ENCODE results near the gene CFAP97D1. TPM values are rescaled to one million over a fixed set of nuclear protein-coding genes. Genes with fewer than 3 reads are reported as not detected.
"Not testable (repeated sequence)": the region's sequence is repeated elsewhere in the genome, so short reads cannot be mapped to it uniquely, and the experiment has no call there.

Gene CFAP97D1
- total and polyA plus RNA-seq, 2 donors = 0.11 TPM; not detected in 1

DNA sequence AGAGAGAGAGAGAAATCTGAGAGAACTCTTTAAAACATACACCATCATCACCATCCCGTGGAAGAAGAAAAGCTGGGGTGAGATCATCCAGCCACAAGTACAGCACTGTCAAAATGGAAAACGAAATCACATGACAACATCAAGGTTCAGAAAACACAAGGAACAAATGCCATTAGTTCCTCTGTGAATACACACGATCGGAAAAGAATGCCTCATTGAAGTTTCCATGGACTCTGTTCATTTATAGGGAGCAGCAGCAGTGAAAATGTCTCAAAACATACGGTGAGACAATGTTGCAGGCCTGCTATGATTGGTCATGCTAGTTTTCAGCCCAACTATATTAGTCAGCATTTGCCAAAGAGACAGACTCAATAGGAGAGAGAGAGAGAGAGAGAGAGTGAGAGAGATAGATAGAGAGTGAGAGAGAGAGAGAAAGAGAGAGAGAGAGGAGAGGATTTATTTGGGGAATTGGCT lies 4.4 kb downstream of the CFAP97D1 start:
- 94% methylated on average over 5 of the region's 5 CpGs for whole genome bisulfite sequencing
- Histone ChIP-seq H3K27ac (ENCODE audit: low read depth in 1 of 2, low read length in 1 of 2) (no peak overlapping the region), H3K4me3 (ENCODE audit: low read length in 2 of 2) (no peak overlapping the region), H3K27me3 (ENCODE audit: control insufficient read depth in 2 of 2, insufficient read depth in 1 of 2, low read length in 1 of 2) (peaks cover 17 to 33% of the 10 kb centered on the region in 2 donors), H3K36me3 (ENCODE audit: control insufficient read depth in 2 of 2, insufficient read depth in 2 of 2, low read length in 1 of 2) (no peaks in the 10 kb centered on the region), H3K4me1 (ENCODE audit: control insufficient read depth in 2 of 2, insufficient read depth in 2 of 2, low read length in 2 of 2) (peaks cover 0 to 2% of the 10 kb centered on the region in 2 donors), H3K9me3 (ENCODE audit: control insufficient read depth in 2 of 2, insufficient read depth in 1 of 2, low read length in 1 of 2) (no peaks in the 10 kb centered on the region)
- no peak for DNase-seq (ENCODE audit: low read depth in 6 of 9, low spot score in 9 of 9)

DNA sequence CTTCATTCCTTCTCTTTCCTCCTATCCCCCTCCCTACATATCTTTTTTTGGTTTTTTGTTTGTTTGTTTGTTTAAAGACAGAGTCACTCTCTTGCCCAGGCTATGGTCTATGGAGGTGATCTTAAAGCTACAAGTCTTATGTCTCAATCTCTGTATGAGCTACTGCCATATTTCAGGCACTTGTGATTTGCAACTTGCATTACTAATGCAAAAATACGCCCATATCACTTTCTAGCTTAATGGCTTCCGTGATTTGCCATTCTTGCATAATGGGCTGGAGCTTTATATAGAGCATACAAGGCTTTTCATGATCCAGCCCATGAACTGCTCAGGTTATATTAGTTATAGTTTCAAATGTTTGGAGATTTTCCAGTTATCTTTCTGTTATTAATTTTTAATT lies 7.5 kb downstream of the CFAP97D1 start:
- no peaks in the 10 kb centered on the region for H3K4me1 ChIP-seq (ENCODE audit: control insufficient read depth in 2 of 2, insufficient read depth in 2 of 2, low read length in 2 of 2)
- no peak overlapping the region for H3K27ac ChIP-seq (ENCODE audit: low read depth in 1 of 2, low read length in 1 of 2)
- DNase-seq (ENCODE audit: low read depth in 6 of 9, low spot score in 9 of 9) = no peak
- H3K27me3 ChIP-seq (ENCODE audit: control insufficient read depth in 2 of 2, insufficient read depth in 1 of 2, low read length in 1 of 2) = peaks cover 0 to 9% of the 10 kb centered on the region in 2 donors
- H3K4me3 ChIP-seq (ENCODE audit: low read length in 2 of 2) = no peak overlapping the region
- 95% methylated on average over 2 of the region's 2 CpGs for WGBS
- H3K36me3 ChIP-seq (ENCODE audit: control insufficient read depth in 2 of 2, insufficient read depth in 2 of 2, low read length in 1 of 2) = no peaks in the 10 kb centered on the region
- no peaks in the 10 kb centered on the region for H3K9me3 ChIP-seq (ENCODE audit: control insufficient read depth in 2 of 2, insufficient read depth in 1 of 2, low read length in 1 of 2)

DNA sequence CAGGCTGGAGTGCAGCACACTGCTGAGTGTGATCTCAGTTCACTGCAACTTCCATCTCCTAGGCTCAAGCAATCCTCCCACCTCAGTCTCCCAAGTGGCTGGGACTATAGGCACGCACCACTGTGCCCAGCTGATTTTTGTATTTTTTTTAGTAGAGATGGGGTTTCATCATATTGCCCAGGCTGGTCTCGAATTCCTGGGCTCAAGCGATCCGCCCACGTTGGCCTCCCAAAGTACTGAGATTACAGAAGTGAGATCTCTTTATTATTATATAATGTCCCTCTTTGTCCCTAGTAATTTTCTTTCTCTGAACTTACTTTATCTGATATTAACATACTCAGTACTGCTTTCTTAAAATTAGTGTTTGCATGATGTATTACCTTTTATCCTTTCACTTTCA lies 8.3 kb downstream of the CFAP97D1 start:
- no peak overlapping the region for H3K27ac ChIP-seq (ENCODE audit: low read depth in 1 of 2, low read length in 1 of 2)
- 92% methylated on average over 5 of the region's 5 CpGs for WGBS
- DNase-seq (ENCODE audit: low read depth in 6 of 9, low spot score in 9 of 9) = no peak

DNA sequence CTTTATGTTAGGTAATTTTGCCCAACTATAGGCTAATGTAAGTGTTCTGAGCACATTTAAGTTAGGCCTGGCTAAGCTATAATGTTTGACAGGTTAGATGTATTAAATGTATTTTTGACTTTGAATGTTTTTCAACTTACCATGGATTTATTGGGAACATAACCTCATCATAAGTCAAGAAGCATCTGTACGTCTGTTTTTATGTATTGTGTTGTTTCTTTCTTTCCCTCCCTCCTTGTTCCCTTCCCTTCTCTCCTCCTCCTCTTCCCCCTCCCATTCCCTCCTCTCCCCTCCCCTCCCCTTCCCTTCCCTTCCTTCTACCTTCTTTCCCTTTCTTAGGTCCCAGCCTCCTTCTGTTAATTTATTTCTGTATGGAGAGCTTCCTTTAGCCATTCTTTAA lies 9.2 kb downstream of the CFAP97D1 start:
- no peak for DNase-seq (ENCODE audit: low read depth in 6 of 9, low spot score in 9 of 9)
- 98% methylated on average over 1 of the region's 1 CpG for WGBS
- H3K9me3 ChIP-seq (ENCODE audit: control insufficient read depth in 2 of 2, insufficient read depth in 1 of 2, low read length in 1 of 2) = no peaks in the 10 kb centered on the region
- no peaks in the 10 kb centered on the region for H3K36me3 ChIP-seq (ENCODE audit: control insufficient read depth in 2 of 2, insufficient read depth in 2 of 2, low read length in 1 of 2)
- H3K4me1 ChIP-seq (ENCODE audit: control insufficient read depth in 2 of 2, insufficient read depth in 2 of 2, low read length in 2 of 2) = no peaks in the 10 kb centered on the region
- peaks cover 0 to 3% of the 10 kb centered on the region in 2 donors for H3K27me3 ChIP-seq (ENCODE audit: control insufficient read depth in 2 of 2, insufficient read depth in 1 of 2, low read length in 1 of 2)
- H3K27ac ChIP-seq (ENCODE audit: low read depth in 1 of 2, low read length in 1 of 2) = no peak overlapping the region
- no peak overlapping the region for H3K4me3 ChIP-seq (ENCODE audit: low read length in 2 of 2)

More for the DNA sequence above, 8.3 kb downstream of the CFAP97D1 start:
- no peaks in the 10 kb centered on the region for H3K9me3 ChIP-seq (ENCODE audit: control insufficient read depth in 2 of 2, insufficient read depth in 1 of 2, low read length in 1 of 2)
- H3K4me1 ChIP-seq (ENCODE audit: control insufficient read depth in 2 of 2, insufficient read depth in 2 of 2, low read length in 2 of 2) = no peaks in the 10 kb centered on the region
- H3K4me3 ChIP-seq (ENCODE audit: low read length in 2 of 2) = no peak overlapping the region
- no peaks in the 10 kb centered on the region for H3K36me3 ChIP-seq (ENCODE audit: control insufficient read depth in 2 of 2, insufficient read depth in 2 of 2, low read length in 1 of 2)
- H3K27me3 ChIP-seq (ENCODE audit: control insufficient read depth in 2 of 2, insufficient read depth in 1 of 2, low read length in 1 of 2) = peaks cover 0 to 5% of the 10 kb centered on the region in 2 donors

DNA sequence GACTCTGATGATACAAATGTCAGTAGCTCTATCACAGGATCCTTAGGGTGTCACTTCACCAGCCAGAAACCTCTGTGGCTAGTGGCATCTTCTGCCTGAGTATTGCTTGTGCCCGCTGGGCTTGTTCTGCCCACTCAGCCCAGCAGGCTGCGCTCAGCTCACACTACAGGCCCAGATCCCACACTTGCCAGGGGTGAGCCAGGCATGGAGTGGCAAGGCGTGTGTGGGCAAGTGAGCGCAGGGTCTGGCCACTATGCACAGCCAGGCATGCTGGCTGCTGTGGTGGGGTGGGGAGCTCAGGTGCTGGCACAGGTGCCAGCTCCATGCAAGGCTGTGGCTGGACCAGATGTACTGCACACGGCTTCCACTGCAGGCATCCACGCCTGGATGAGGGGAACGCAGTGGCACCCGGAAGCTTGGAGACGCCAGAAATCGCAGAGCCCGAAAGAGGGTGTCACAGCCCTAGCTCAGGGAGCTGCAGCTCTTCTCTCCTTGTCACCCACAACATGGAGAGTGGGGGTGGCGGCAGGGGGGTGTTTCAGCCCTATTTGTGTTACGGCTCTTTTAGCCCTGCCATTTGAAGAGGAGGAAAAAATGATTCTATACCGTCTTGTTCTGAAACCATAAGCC lies 10.2 kb downstream of the CFAP97D1 start:
- Histone ChIP-seq H3K27ac (ENCODE audit: low read depth in 1 of 2, low read length in 1 of 2) (no peak overlapping the region), H3K4me1 (ENCODE audit: control insufficient read depth in 2 of 2, insufficient read depth in 2 of 2, low read length in 2 of 2) (no peaks in the 10 kb centered on the region), H3K36me3 (ENCODE audit: control insufficient read depth in 2 of 2, insufficient read depth in 2 of 2, low read length in 1 of 2) (no peaks in the 10 kb centered on the region), H3K4me3 (ENCODE audit: low read length in 2 of 2) (no peak overlapping the region), H3K9me3 (ENCODE audit: control insufficient read depth in 2 of 2, insufficient read depth in 1 of 2, low read length in 1 of 2) (no peaks in the 10 kb centered on the region), H3K27me3 (ENCODE audit: control insufficient read depth in 2 of 2, insufficient read depth in 1 of 2, low read length in 1 of 2) (no peaks in the 10 kb centered on the region)
- WGBS = 91% methylated on average over 14 of the region's 14 CpGs
- no peak for DNase-seq (ENCODE audit: low read depth in 6 of 9, low spot score in 9 of 9)

DNA sequence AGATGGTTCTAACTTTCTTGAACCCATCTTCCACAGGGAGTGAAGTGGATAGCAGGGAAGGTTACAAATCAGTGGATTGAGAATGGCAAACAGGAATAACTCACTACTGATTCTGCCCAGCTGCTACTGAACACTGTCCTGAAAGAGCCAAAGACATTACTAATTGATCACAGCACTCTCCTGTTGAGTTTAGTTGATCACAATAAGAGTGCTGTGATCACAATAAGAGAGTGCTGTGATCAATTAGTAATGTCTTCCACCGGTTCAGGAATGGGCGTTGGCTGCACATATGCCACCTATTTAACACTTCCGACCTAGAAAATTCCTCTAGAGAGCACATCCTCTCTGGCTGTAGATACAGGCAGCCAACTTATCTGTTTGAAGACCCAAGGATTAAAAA lies 11.4 kb downstream of the CFAP97D1 start:
- Histone ChIP-seq H3K4me3 (ENCODE audit: low read length in 2 of 2) (no peak overlapping the region), H3K27me3 (ENCODE audit: control insufficient read depth in 2 of 2, insufficient read depth in 1 of 2, low read length in 1 of 2) (no peaks in the 10 kb centered on the region), H3K4me1 (ENCODE audit: control insufficient read depth in 2 of 2, insufficient read depth in 2 of 2, low read length in 2 of 2) (no peaks in the 10 kb centered on the region), H3K36me3 (ENCODE audit: control insufficient read depth in 2 of 2, insufficient read depth in 2 of 2, low read length in 1 of 2) (no peaks in the 10 kb centered on the region), H3K27ac (ENCODE audit: low read depth in 1 of 2, low read length in 1 of 2) (no peak overlapping the region), H3K9me3 (ENCODE audit: control insufficient read depth in 2 of 2, insufficient read depth in 1 of 2, low read length in 1 of 2) (no peaks in the 10 kb centered on the region)
- 71% methylated on average over 3 of the region's 3 CpGs for whole genome bisulfite sequencing
- DNase-seq (ENCODE audit: low read depth in 6 of 9, low spot score in 9 of 9) = no peak

DNA sequence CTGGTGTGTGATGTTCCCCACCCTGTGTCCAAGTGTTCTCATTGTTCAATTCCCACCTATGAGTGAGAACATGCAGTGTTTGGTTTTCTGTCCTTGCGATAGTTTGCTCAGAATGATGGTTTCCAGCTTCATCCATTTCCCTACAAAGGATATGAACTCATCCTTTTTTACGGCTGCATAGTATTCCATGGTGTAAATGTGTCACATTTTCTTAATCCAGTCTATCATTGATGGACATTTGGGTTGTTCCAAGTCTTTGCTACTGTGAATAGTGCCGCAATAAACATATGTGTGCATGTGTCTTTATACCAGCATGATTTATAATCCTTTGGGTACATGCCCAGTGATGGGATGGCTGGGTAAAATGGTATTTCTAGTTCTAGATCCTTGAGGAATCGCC lies 12.4 kb downstream of the CFAP97D1 start:
- not testable (repeated sequence) for H3K9me3 ChIP-seq (ENCODE audit: control insufficient read depth in 2 of 2, insufficient read depth in 1 of 2, low read length in 1 of 2); DNase-seq (ENCODE audit: low read depth in 6 of 9, low spot score in 9 of 9); H3K27me3 ChIP-seq (ENCODE audit: control insufficient read depth in 2 of 2, insufficient read depth in 1 of 2, low read length in 1 of 2); H3K36me3 ChIP-seq (ENCODE audit: control insufficient read depth in 2 of 2, insufficient read depth in 2 of 2, low read length in 1 of 2); H3K27ac ChIP-seq (ENCODE audit: low read depth in 1 of 2, low read length in 1 of 2); H3K4me3 ChIP-seq (ENCODE audit: low read length in 2 of 2); H3K4me1 ChIP-seq (ENCODE audit: control insufficient read depth in 2 of 2, insufficient read depth in 2 of 2, low read length in 2 of 2)
- 91% methylated on average over 4 of the region's 4 CpGs for WGBS

DNA sequence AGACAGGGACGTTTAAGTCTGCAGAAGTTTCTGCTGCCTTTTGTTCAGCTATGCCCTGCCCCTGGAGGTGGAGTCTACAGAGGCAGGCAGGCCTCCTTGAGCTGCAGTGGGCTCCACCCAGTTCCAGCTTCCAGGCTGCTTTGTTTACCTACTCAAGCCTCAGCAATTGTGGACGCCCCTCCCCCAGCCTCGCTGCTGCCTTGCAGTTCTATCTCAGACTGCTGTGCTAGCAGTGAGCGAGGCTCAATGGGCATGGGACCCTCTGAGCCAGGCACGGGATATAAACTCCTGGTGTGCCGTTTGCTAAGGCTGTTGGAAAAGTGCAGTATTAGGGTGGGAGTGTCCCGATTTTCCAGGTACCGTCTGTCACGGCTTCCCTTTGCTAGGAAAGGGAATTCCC lies 17.8 kb downstream of the CFAP97D1 start:
- not testable (repeated sequence) for H3K36me3 ChIP-seq (ENCODE audit: control insufficient read depth in 2 of 2, insufficient read depth in 2 of 2, low read length in 1 of 2); H3K4me3 ChIP-seq (ENCODE audit: low read length in 2 of 2); H3K27me3 ChIP-seq (ENCODE audit: control insufficient read depth in 2 of 2, insufficient read depth in 1 of 2, low read length in 1 of 2); H3K27ac ChIP-seq (ENCODE audit: low read depth in 1 of 2, low read length in 1 of 2); DNase-seq (ENCODE audit: low read depth in 6 of 9, low spot score in 9 of 9); H3K4me1 ChIP-seq (ENCODE audit: control insufficient read depth in 2 of 2, insufficient read depth in 2 of 2, low read length in 2 of 2); H3K9me3 ChIP-seq (ENCODE audit: control insufficient read depth in 2 of 2, insufficient read depth in 1 of 2, low read length in 1 of 2)
- WGBS = 97% methylated on average over 8 of the region's 9 CpGs

DNA sequence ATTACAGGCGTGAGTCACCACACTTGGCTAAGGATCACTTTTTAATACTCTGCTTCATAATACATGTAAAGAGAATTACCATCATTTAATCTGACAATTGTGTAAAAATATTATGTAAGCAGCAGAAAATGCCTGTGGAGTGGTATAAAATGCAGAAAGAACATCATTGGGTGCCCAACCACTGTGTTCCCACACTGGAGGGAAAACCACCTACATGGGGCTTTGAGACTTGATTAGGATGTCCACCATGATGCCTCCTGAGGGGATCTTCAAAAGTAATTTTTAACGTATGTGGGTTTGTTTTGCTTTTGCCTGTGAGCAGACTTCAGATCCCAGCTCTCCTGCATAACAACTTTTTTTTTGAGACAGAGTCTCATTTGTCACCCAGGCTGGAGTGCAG lies 18.8 kb downstream of the CFAP97D1 start:
- Histone ChIP-seq H3K36me3 (ENCODE audit: control insufficient read depth in 2 of 2, insufficient read depth in 2 of 2, low read length in 1 of 2) (no peaks in the 10 kb centered on the region), H3K4me3 (ENCODE audit: low read length in 2 of 2) (no peak overlapping the region), H3K9me3 (ENCODE audit: control insufficient read depth in 2 of 2, insufficient read depth in 1 of 2, low read length in 1 of 2) (no peaks in the 10 kb centered on the region), H3K27me3 (ENCODE audit: control insufficient read depth in 2 of 2, insufficient read depth in 1 of 2, low read length in 1 of 2) (peaks cover 0 to 4% of the 10 kb centered on the region in 2 donors), H3K27ac (ENCODE audit: low read depth in 1 of 2, low read length in 1 of 2) (no peak overlapping the region), H3K4me1 (ENCODE audit: control insufficient read depth in 2 of 2, insufficient read depth in 2 of 2, low read length in 2 of 2) (no peaks in the 10 kb centered on the region)
- 97% methylated on average over 2 of the region's 2 CpGs for WGBS
- no peak for DNase-seq (ENCODE audit: low read depth in 6 of 9, low spot score in 9 of 9)

Measured in thymus (tissue), 11 donors.